PC-9 (cell line): Measurements from ENCODE around the gene SLC9A9. TPM values are rescaled to one million over a fixed set of nuclear protein-coding genes. Genes with fewer than 3 reads are reported as not detected.

Source experiments
- BruUV-seq: library from RNA; stranded (reverse); fragments of 400-500 nt; replicated peaks from 2 replicates; lab custom pipeline; 2021; lab: Mats Ljungman, UMichigan
- CTCF ChIA-PET: fragments of 300-600 bp; sonication (Branson Sonifier 250); formaldehyde crosslinking; loops from one replicate; lab custom pipeline; 2022; ENCODE audit warnings: antibody characterized with exemption; lab: Charles Lee
- POLR2A ChIA-PET: fragments of 300-600 bp; sonication (Branson Sonifier 250); formaldehyde crosslinking; loops from one replicate; lab custom pipeline; 2022; ENCODE audit warnings: antibody characterized with exemption; ENCODE audit not compliant: unreplicated experiment; lab: Charles Lee
- DNase-seq, 2 experiments: peaks; one replicate each; pipeline versions ENCODE4 v3.0.0 to v3.0.0-alpha.2; 2015 to 2022; ENCODE audit warnings: mixed read lengths in 1 of 2
- H2AFZ ChIP-seq: fragments of 200-600 bp; sonication (generic); 2 replicates; pipeline ENCODE4 v1.8.1; 2017; ENCODE audit warnings: antibody characterized with exemption
- H3F3A ChIP-seq: fragments of 200-600 bp; sonication (generic); 2 replicates; pipeline ENCODE4 v1.8.1; 2017; ENCODE audit warnings: antibody characterized with exemption, mild to moderate bottlenecking, low read depth; ENCODE audit not compliant: insufficient read depth
- H3K27ac ChIP-seq: fragments of 200-600 bp; sonication (generic); 2 replicates; pipeline ENCODE4 v1.6.1; 2016; ENCODE audit warnings: mixed run types
- H3K27me3 ChIP-seq: fragments of 200-600 bp; sonication (generic); 2 replicates; pipeline ENCODE4 v1.6.1; 2016; ENCODE audit warnings: low read depth, mixed run types; ENCODE audit not compliant: insufficient read depth
- H3K36me3 ChIP-seq: fragments of 200-600 bp; sonication (generic); 2 replicates; pipeline ENCODE4 v1.6.1; 2016; ENCODE audit warnings: low read depth, mixed run types
- H3K4me1 ChIP-seq: fragments of 200-600 bp; sonication (generic); replicated peaks from 2 replicates; pipeline ENCODE4 v1.6.1; 2016; ENCODE audit warnings: mixed run types; ENCODE audit not compliant: insufficient read depth
- H3K4me2 ChIP-seq: fragments of 200-600 bp; sonication (generic); 2 replicates; pipeline ENCODE4 v1.6.1; 2017; ENCODE audit warnings: mixed run types
- H3K4me3 ChIP-seq: fragments of 200-600 bp; sonication (generic); 2 replicates; pipeline ENCODE4 v1.6.1; 2016; ENCODE audit warnings: mixed run types
- H3K79me2 ChIP-seq: fragments of 200-600 bp; sonication (generic); 2 replicates; pipeline ENCODE4 v1.6.1; 2017; ENCODE audit warnings: low read depth, mixed run types
- H3K9me2 ChIP-seq: fragments of 200-600 bp; sonication (generic); 2 replicates; pipeline ENCODE4 v1.8.1; 2017; ENCODE audit warnings: mild to moderate bottlenecking; ENCODE audit not compliant: insufficient read depth
- H3K9me3 ChIP-seq: fragments of 200-600 bp; sonication (generic); 2 replicates; pipeline ENCODE4 v1.8.1; 2016; ENCODE audit warnings: low read depth; ENCODE audit not compliant: insufficient read depth
- H4K20me1 ChIP-seq: fragments of 200-600 bp; sonication (generic); 2 replicates; pipeline ENCODE4 v1.8.1; 2017; ENCODE audit not compliant: insufficient read depth
- CTCF ChIP-seq: fragments of 200-600 bp; sonication (generic); conservative IDR thresholded peaks from 2 replicates; pipeline ENCODE4 v1.6.1; 2017; ENCODE audit warnings: mixed run types, antibody characterized with exemption, mild to moderate bottlenecking, moderate library complexity
- EZH2 ChIP-seq: fragments of 200-600 bp; sonication (generic); IDR thresholded peaks from 2 replicates; pipeline ENCODE4 v1.8.0; 2017; ENCODE audit warnings: antibody characterized with exemption, low read depth
- intact Hi-C: fragments of 100-400 bp; cut with micrococcal nuclease; formaldehyde crosslinking; loops from one replicate; pipeline ENCODE4 v1.10.0; 2022; ENCODE audit not compliant: unreplicated experiment
- total RNA-seq: library from RNA; stranded (reverse); gene quantifications from 2 replicates; pipeline ENCODE4 v1.2.3, GENCODE V29; 2021

Gene SLC9A9
- total RNA-seq, 1 experiment from 2014 or later, result 1.7 TPM

GRCh38 chr3:143753456-143753855 is 94.8 kb downstream of the SLC9A9 start:
- Histone ChIP-seq H3K27ac (no peak overlapping the region), H3K27me3 (no peaks in the 10 kb centered on the region), H2AFZ (no peak overlapping the region), H3K4me3 (no peak overlapping the region), H3K4me1 (no peaks in the 10 kb centered on the region), H3K4me2 (no peak overlapping the region), H3K79me2 (no peaks in the 10 kb centered on the region), H3F3A (no peaks in the 10 kb centered on the region), H3K9me2 (no peaks in the 10 kb centered on the region), H3K9me3 (no peaks in the 10 kb centered on the region), H4K20me1 (no peaks in the 10 kb centered on the region), H3K36me3 (no peaks in the 10 kb centered on the region)
- no peak for TF ChIP-seq EZH2
- TF ChIP-seq CTCF, result no peak
- BruUV-seq, result no TSS peak
- DNase-seq, result no peak
- ChIA-PET POLR2A (no interaction called here), CTCF (no interaction called here)
- intact Hi-C loops, result no loop called here

- POLR2A ChIA-PET, result no interaction called here
- CTCF ChIA-PET, result no interaction called here
- TF ChIP-seq CTCF, result no peak
- no peak for TF ChIP-seq EZH2
- Histone ChIP-seq H4K20me1 (no peaks in the 10 kb centered on the region), H3K27ac (no peak overlapping the region), H3K9me3 (no peaks in the 10 kb centered on the region), H3K79me2 (no peaks in the 10 kb centered on the region), H3K4me1 (no peaks in the 10 kb centered on the region), H3K36me3 (no peaks in the 10 kb centered on the region), H3K4me3 (no peak overlapping the region), H3K9me2 (no peaks in the 10 kb centered on the region), H2AFZ (no peak overlapping the region), H3K4me2 (no peak overlapping the region), H3F3A (no peaks in the 10 kb centered on the region), H3K27me3 (no peaks in the 10 kb centered on the region)
- intact Hi-C loops, result no loop called here
- BruUV-seq, result no TSS peak
- DNase-seq, result no peak
These were observed 95.3 kb downstream of the SLC9A9 start for GRCh38 chr3:143753006-143753405.

GRCh38 chr3:143751643-143752178 is 96.6 kb downstream of the SLC9A9 start:
- Histone ChIP-seq H3K9me2 (no peaks in the 10 kb centered on the region), H2AFZ (no peak overlapping the region), H4K20me1 (no peaks in the 10 kb centered on the region), H3F3A (no peaks in the 10 kb centered on the region), H3K36me3 (no peaks in the 10 kb centered on the region), H3K4me2 (no peak overlapping the region), H3K27me3 (no peaks in the 10 kb centered on the region), H3K27ac (no peak overlapping the region), H3K4me3 (no peak overlapping the region), H3K4me1 (no peaks in the 10 kb centered on the region), H3K9me3 (no peaks in the 10 kb centered on the region), H3K79me2 (no peaks in the 10 kb centered on the region)
- no peak for DNase-seq
- no peak for TF ChIP-seq CTCF
- no peak for TF ChIP-seq EZH2
- BruUV-seq, result no TSS peak
- ChIA-PET CTCF (no interaction called here), POLR2A (no interaction called here)
- intact Hi-C loops, result no loop called here
